NCI-H524 (cell line): ENCODE data around the gene PRF1.
A peak's percentile ranks its signal among the peaks of the same experiment; 100 is the strongest.
"Not testable (repeated sequence)": the region's sequence is repeated elsewhere in the genome, so short reads cannot be mapped to it uniquely, and the experiment has no call there.

Experiments used
- DNase-seq, 2 experiments: peaks; one replicate each; lab custom pipeline; 2025; lab: John Stamatoyannopoulos, UW

Gene PRF1

GRCh38 chr10:70594161-70594560 is 8.4 kb downstream of the PRF1 start:
- DNase-seq, result no peak

- no peak for DNase-seq
These were observed 9.0 kb downstream of the PRF1 start for GRCh38 chr10:70593513-70593890.

- DNase-seq, result no peak
These were observed 9.6 kb downstream of the PRF1 start for GRCh38 chr10:70592746-70593512.

- DNase-seq, result no peak
These were observed 10.3 kb downstream of the PRF1 start for GRCh38 chr10:70592186-70592735.

GRCh38 chr10:70590655-70591416 is 11.7 kb downstream of the PRF1 start:
- DNase-seq, result no peak

GRCh38 chr10:70589762-70590654 is 12.5 kb downstream of the PRF1 start:
- DNase-seq, result peak; percentile 7 to 62

- DNase-seq, result no peak
These were observed 13.5 kb downstream of the PRF1 start for GRCh38 chr10:70588859-70589570.

GRCh38 chr10:70588255-70588654 is 14.3 kb downstream of the PRF1 start:
- no peak for DNase-seq

- DNase-seq, result no peak
These were observed 15.4 kb downstream of the PRF1 start for GRCh38 chr10:70587045-70587658.

- no peak for DNase-seq
These were observed 16.1 kb downstream of the PRF1 start for GRCh38 chr10:70586348-70586930.

GRCh38 chr10:70585578-70586169 is 16.9 kb downstream of the PRF1 start:
- peak in 1 of 2 experiments; percentile 32 for DNase-seq

- peak; percentile 61 to 82 for DNase-seq
These were observed 17.5 kb downstream of the PRF1 start for GRCh38 chr10:70584909-70585544.

- no peak for DNase-seq
These were observed 18.2 kb downstream of the PRF1 start for GRCh38 chr10:70584366-70584765.

GRCh38 chr10:70583669-70584037 is 18.9 kb downstream of the PRF1 start:
- DNase-seq, result no peak

- DNase-seq, result no peak
These were observed 19.5 kb downstream of the PRF1 start for GRCh38 chr10:70582793-70583668.

- not testable (repeated sequence) for DNase-seq
These were observed 21.4 kb downstream of the PRF1 start for GRCh38 chr10:70581176-70581575.

GRCh38 chr10:70579234-70580002 is 23.1 kb downstream of the PRF1 start:
- no peak for DNase-seq

- DNase-seq, result no peak
These were observed 24.1 kb downstream of the PRF1 start for GRCh38 chr10:70578371-70578947.
